ENCODE data around the gene CRABP2. TPM values are rescaled to one million over a fixed set of nuclear protein-coding genes. Genes with fewer than 3 reads are reported as not detected.

Gene CRABP2
- total RNA-seq, 1 donor from 2014 or later = 0.55 TPM

GRCh38 chr1:156681196-156681960 lies 24.0 kb downstream of the CRABP2 start:
- peaks cover 62% of the 10 kb centered on the region for H3K27me3 Mint-ChIP-seq
- no peaks in the 10 kb centered on the region for H3K36me3 Mint-ChIP-seq (ENCODE audit: low read depth)
- no peak for ATAC-seq (ENCODE audit: low read depth)
- H3K9me3 Mint-ChIP-seq = no peaks in the 10 kb centered on the region
- intact Hi-C loops (cut with micrococcal nuclease) = no loop called here
- H3K4me1 Mint-ChIP-seq = peaks cover 43% of the 10 kb centered on the region
- ChIA-PET CTCF (interaction anchor here (1.2 to 8.2 kb wide), 3 partner anchors 20 to 56 kb away, joined by 5 to 63 read pairs (median 5); no protein-coding TSS in a partner anchor), POLR2A (no interaction called here)
- no peak for DNase-seq
- TF ChIP-seq, protein P1, sequence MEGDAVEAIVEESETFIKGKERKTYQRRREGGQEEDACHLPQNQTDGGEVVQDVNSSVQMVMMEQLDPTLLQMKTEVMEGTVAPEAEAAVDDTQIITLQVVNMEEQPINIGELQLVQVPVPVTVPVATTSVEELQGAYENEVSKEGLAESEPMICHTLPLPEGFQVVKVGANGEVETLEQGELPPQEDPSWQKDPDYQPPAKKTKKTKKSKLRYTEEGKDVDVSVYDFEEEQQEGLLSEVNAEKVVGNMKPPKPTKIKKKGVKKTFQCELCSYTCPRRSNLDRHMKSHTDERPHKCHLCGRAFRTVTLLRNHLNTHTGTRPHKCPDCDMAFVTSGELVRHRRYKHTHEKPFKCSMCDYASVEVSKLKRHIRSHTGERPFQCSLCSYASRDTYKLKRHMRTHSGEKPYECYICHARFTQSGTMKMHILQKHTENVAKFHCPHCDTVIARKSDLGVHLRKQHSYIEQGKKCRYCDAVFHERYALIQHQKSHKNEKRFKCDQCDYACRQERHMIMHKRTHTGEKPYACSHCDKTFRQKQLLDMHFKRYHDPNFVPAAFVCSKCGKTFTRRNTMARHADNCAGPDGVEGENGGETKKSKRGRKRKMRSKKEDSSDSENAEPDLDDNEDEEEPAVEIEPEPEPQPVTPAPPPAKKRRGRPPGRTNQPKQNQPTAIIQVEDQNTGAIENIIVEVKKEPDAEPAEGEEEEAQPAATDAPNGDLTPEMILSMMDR (IDR thresholded peaks at IDR 0.05) = no peak
- H3K4me3 Mint-ChIP-seq = no peak overlapping the region
- H3K27ac Mint-ChIP-seq = no peak overlapping the region

DNA sequence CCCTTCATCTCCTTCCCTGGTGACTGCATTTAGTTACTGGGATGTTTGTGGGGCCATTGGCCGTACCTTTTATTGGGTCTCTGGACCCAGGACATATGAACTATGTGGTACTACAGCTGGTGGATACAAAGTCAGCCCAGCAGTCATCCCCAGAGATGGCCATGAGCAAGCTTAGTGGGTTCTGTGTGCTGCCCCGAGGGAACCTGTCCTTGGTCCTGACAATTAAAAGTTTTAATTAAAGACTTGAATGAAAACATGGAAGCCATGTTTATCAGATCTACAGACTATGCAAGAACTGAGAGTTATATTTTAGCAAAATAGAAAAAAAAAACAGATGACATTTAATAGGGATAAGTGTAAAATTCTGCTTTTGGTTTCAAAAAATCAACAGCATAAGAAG lies 25.3 kb downstream of the CRABP2 start:
- DNase-seq = no peak
- intact Hi-C loops (cut with micrococcal nuclease) = no loop called here
- H3K4me3 Mint-ChIP-seq = no peak overlapping the region
- CTCF ChIA-PET = interaction anchor here (0.9 to 8.2 kb wide), 3 partner anchors 19 to 54 kb away, joined by 4 to 63 read pairs (median 5); no protein-coding TSS in a partner anchor
- H3K27ac Mint-ChIP-seq = no peak overlapping the region
- POLR2A ChIA-PET = no interaction called here
- H3K9me3 Mint-ChIP-seq = no peaks in the 10 kb centered on the region
- peaks cover 67% of the 10 kb centered on the region for H3K27me3 Mint-ChIP-seq
- ATAC-seq (ENCODE audit: low read depth) = no peak
- TF ChIP-seq, protein P1 (IDR thresholded peaks at IDR 0.05) = no peak
- peaks cover 43% of the 10 kb centered on the region for H3K4me1 Mint-ChIP-seq
- no peaks in the 10 kb centered on the region for H3K36me3 Mint-ChIP-seq (ENCODE audit: low read depth)

GRCh38 chr1:156677616-156678596 lies 27.5 kb downstream of the CRABP2 start:
- ChIA-PET POLR2A (interaction anchor here (0.6 to 0.8 kb wide), 4 partner anchors 10 to 173 kb away, joined by 3 to 11 read pairs (median 4); no protein-coding TSS in a partner anchor), CTCF (interaction anchor here (0.5 to 8.2 kb wide), 7 partner anchors 17 to 1899 kb away, joined by 3 to 63 read pairs (median 10); partner anchors contain the start of gene HAPLN2)
- intact Hi-C loops (cut with micrococcal nuclease) = loop anchor here (1.0 to 5.0 kb wide), 4 partner anchors 18 to 295 kb away; no protein-coding TSS in a partner anchor
- DNase-seq (no peak), ATAC-seq (ENCODE audit: low read depth) (peak; percentile 49)
- no peaks in the 10 kb centered on the region for H3K9me3 Mint-ChIP-seq
- H3K4me3 Mint-ChIP-seq = peak overlapping the region; percentile 32
- H3K27me3 Mint-ChIP-seq = peaks cover 69% of the 10 kb centered on the region
- peaks cover 27% of the 10 kb centered on the region for H3K4me1 Mint-ChIP-seq
- H3K36me3 Mint-ChIP-seq (ENCODE audit: low read depth) = no peaks in the 10 kb centered on the region
- no peak overlapping the region for H3K27ac Mint-ChIP-seq
- TF ChIP-seq, protein P1 (IDR thresholded peaks at IDR 0.05) = no peak

DNA sequence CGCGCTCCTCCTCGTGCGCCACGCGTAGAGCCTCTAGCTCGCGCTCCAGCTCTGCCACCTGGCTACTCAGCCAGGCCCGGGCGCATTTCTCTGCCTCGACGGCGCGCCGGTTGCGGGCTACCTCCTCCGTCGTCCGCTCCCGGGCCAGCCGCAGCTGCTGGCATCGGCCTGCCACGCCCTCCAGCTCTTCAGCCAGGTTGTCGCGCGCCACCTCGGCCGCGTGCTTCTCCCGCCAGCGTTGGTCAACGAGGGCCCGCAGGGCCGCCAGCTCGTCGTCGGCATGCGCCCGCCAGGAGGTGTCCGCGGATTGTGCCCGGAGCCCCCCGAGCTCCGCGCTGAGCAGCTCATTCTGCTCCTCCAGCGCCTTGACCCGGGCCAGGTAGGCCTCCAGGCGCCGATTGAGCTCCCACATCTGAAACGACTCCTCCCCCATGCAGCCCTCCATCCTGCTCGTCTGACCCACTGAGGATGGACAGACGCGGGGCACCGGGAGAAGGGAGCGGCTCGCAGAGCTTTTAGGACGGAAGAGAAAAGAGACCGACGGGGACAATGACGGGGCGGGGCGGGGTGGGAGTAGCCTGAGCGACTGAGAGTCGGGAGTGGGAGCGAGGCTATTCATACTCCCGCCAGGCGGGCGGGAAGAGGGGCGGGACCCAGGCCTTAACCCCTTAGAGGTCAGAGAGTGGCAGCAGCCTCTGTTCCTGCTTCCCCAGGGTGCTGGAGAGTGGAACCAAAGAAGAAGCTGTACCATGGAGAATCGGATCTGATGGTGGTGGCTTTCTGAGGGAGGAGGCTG lies 28.4 kb downstream of the CRABP2 start, which contains the start of gene NES:
NES (minus strand) TSS at position 588 of the 796 bp plus-strand sequence; CDS start at position 445, 143 bp downstream.
- Mint-ChIP-seq H3K36me3 (ENCODE audit: low read depth) (no peaks in the 10 kb centered on the region), H3K27me3 (peaks cover 68% of the 10 kb centered on the region), H3K9me3 (no peaks in the 10 kb centered on the region), H3K27ac (no peak within 1 kb of the TSS), H3K4me3 (peak within 1 kb of the TSS; percentile 35), H3K4me1 (peaks cover 22% of the 10 kb centered on the region)
- ChIA-PET POLR2A (interaction anchor here (0.6 to 1.2 kb wide), 4 partner anchors 9 to 172 kb away, joined by 3 to 11 read pairs (median 4); no protein-coding TSS in a partner anchor), CTCF (interaction anchor here (0.5 to 8.2 kb wide), 7 partner anchors 13 to 1900 kb away, joined by 3 to 63 read pairs (median 10); partner anchors contain the start of genes CRABP2 and HAPLN2)
- DNase-seq = no peak
- TF ChIP-seq, protein P1 (IDR thresholded peaks at IDR 0.05) = no peak
- ATAC-seq (ENCODE audit: low read depth) = no peak
- intact Hi-C loops (cut with micrococcal nuclease) = loop anchor here (5.0 kb wide), 1 partner anchor 240 kb away; no protein-coding TSS in a partner anchor

Data from activated B cell treated with CpG ODN at 0.5 μM for 24 hours (primary cell).